Measurements from ENCODE around the gene PIAS4. TPM values are rescaled to one million over a fixed set of nuclear protein-coding genes. Genes with fewer than 3 reads are reported as not detected.

Gene PIAS4
- total and polyA plus RNA-seq, 10 of the 15 experiments (the other 5 are each of a cell fraction or from before 2014, with no cell fraction given) = 0.13 to 25.1 (median 11.3) TPM

- TF ChIP-seq CTCF (IDR thresholded peaks at IDR 0.05 in 2 of 3, conservative IDR thresholded peaks at IDR 0.05 in 1 of 3; ENCODE audit: control insufficient read depth in 2 of 3, extremely low read depth in 1 of 3, insufficient read depth in 1 of 3, low read depth in 3 of 3, low read length in 3 of 3) (no peak), CREM (IDR thresholded peaks at IDR 0.05; ENCODE audit: low read depth) (no peak), CBX3 (IDR thresholded peaks at IDR 0.05; ENCODE audit: borderline replicate concordance, low read depth) (no peak), YBX1 (IDR thresholded peaks at IDR 0.05) (no peak)
These were observed 46.1 kb downstream of the PIAS4 start (continued) for GRCh38 chr19:4053423-4054324.

GRCh38 chr19:4054441-4055208 is 47.1 kb downstream of the PIAS4 start:
- intact Hi-C loops (cut with micrococcal nuclease; ENCODE audit: unreplicated experiment) = no loop called here
- H3K36me3 ChIP-seq (ENCODE audit: control insufficient read depth in 2 of 2, insufficient read depth in 2 of 2, low read length in 1 of 2) = peaks cover 27 to 45% of the 10 kb centered on the region in 2 experiments

More at GRCh38 chr19:4054441-4055208, 47.1 kb downstream of the PIAS4 start:
- H2AFZ ChIP-seq (ENCODE audit: control insufficient read depth, low read depth, low read length) = no peak overlapping the region
- TF ChIP-seq IRF5 (IDR thresholded peaks at IDR 0.05; ENCODE audit: borderline replicate concordance) (no peak), POLR2A (IDR thresholded peaks at IDR 0.05; ENCODE audit: low read depth, low read length) (peak; percentile 36), HDAC2 (IDR thresholded peaks at IDR 0.05) (no peak), SUZ12 (IDR thresholded peaks at IDR 0.05; ENCODE audit: unreplicated experiment) (no peak)
- FAIRE-seq (no peak), DNase-seq (ENCODE audit: low read depth, low spot score) (no peak), ATAC-seq (no peak)
- H3K9ac ChIP-seq (ENCODE audit: control insufficient read depth, insufficient read depth, low read length) = no peak overlapping the region
- no TSS peak for BruUV-seq (replicated peaks)
- no peaks in the 10 kb centered on the region for H3K27me3 ChIP-seq (replicated peaks in 1 of 2; ENCODE audit: control insufficient read depth in 2 of 2, insufficient read depth in 2 of 2, low read length in 1 of 2)
- H3K27ac ChIP-seq (ENCODE audit: control insufficient read depth, insufficient read depth) = no peak overlapping the region
- no peak overlapping the region for H3K4me3 ChIP-seq
- ChIA-PET SMC1A (ENCODE audit: uncharacterized antibody, unreplicated experiment) (no interaction called here), POLR2A (no interaction called here), RAD21 (ENCODE audit: unreplicated experiment) (no interaction called here), CTCF (no interaction called here)
- in situ Hi-C loops (cut with MboI) = no loop called here
- peaks cover 13% of the 10 kb centered on the region; the same call in 1 of the 2 replicates for H4K20me1 ChIP-seq (ENCODE audit: control insufficient read depth, insufficient read depth)
- H3K4me1 ChIP-seq (ENCODE audit: control insufficient read depth, insufficient read depth, low read length) = peaks cover 8% of the 10 kb centered on the region; the same call in 1 of the 2 replicates
- no peaks in the 10 kb centered on the region for H3K9me3 ChIP-seq (replicated peaks; ENCODE audit: control insufficient read depth, insufficient read depth, low read length)
- peaks cover 67% of the 10 kb centered on the region for H3K79me2 ChIP-seq (ENCODE audit: control insufficient read depth, insufficient read depth, low read length)
- no peak overlapping the region for H3K4me2 ChIP-seq (ENCODE audit: control insufficient read depth, insufficient read depth)
- 98% methylated on average over 64 of the region's 91 CpGs for WGBS (ENCODE audit: insufficient coverage, insufficient replicate concordance, low lambda C conversion rate, missing lambda C conversion rate)
